HEK293 (cell line): ENCODE results near the gene MYT1.

Experiments used
- CTCF ChIA-PET: fragments of 350-600 bp; formaldehyde crosslinking; extraction: SDS; loops from one replicate; lab custom pipeline; 2021; ENCODE audit warnings: antibody characterized with exemption; lab: Yijun Ruan, JAX
- POLR2A ChIA-PET: fragments of 300-600 bp; formaldehyde crosslinking; extraction: SDS; loops from one replicate; lab custom pipeline; 2020; ENCODE audit warnings: antibody characterized with exemption, inconsistent platforms; lab: Yijun Ruan, JAX
- H3K27ac ChIP-seq: fragments of 200-500 bp; sonication (Bioruptor generic); 2 replicates; pipeline ENCODE4 v1.5.1; 2014; ENCODE audit warnings: low read depth, low read length, control low read depth, inconsistent platforms; ENCODE audit errors: extremely low read depth
- H3K36me3 ChIP-seq, 2 experiments: fragments of 200-500 bp in 1 of 2; sonication (Bioruptor generic) in 1 of 2; 1 replicate in 1 of 2; 2 replicates in 1 of 2; pipeline ENCODE4 v1.5.1; 2014 to 2017; ENCODE audit warnings: inconsistent platforms in 2 of 2, low read length in 2 of 2; ENCODE audit not compliant: control insufficient read depth in 2 of 2, insufficient read depth in 1 of 2
- H3K4me1 ChIP-seq: fragments of 200-500 bp; sonication (Bioruptor generic); 2 replicates; pipeline ENCODE4 v1.5.1; 2014; ENCODE audit warnings: mild to moderate bottlenecking, low read length, inconsistent platforms; ENCODE audit not compliant: control insufficient read depth, insufficient read depth
- H3K4me3 ChIP-seq: 2 replicates; pipeline ENCODE4 v1.5.1; 2011; ENCODE audit warnings: low read depth, mild to moderate bottlenecking, control low read depth, low read length, moderate library complexity
- H3K9me3 ChIP-seq: fragments of 200-500 bp; sonication (Bioruptor generic); 2 replicates; pipeline ENCODE4 v1.5.1; 2014; ENCODE audit warnings: low read depth, low read length, inconsistent platforms; ENCODE audit not compliant: control insufficient read depth, insufficient read depth
- MZF1 ChIP-seq: fragments of 450-650 bp; formaldehyde crosslinking; IDR thresholded peaks from 2 replicates; pipeline ENCODE4 v1.5.1; 2017; ENCODE audit warnings: missing biosample characterization, missing genetic modification characterization, borderline replicate concordance
- SP7 ChIP-seq: fragments of 450-650 bp; formaldehyde crosslinking; IDR thresholded peaks from 2 replicates; pipeline ENCODE4 v1.5.1; 2016; ENCODE audit warnings: missing biosample characterization, missing genetic modification characterization
- TSHZ1 ChIP-seq: fragments of 450-650 bp; formaldehyde crosslinking; IDR thresholded peaks from 2 replicates; pipeline ENCODE4 v1.5.1; 2016; ENCODE audit warnings: missing biosample characterization, missing genetic modification characterization, borderline replicate concordance
- WT1 ChIP-seq: fragments of 450-650 bp; formaldehyde crosslinking; IDR thresholded peaks from 2 replicates; pipeline ENCODE4 v1.5.1; 2016; ENCODE audit warnings: missing biosample characterization, missing genetic modification characterization
- ZBTB17 ChIP-seq: fragments of 450-650 bp; formaldehyde crosslinking; IDR thresholded peaks from 2 replicates; pipeline ENCODE4 v1.5.1; 2016; ENCODE audit warnings: missing biosample characterization, missing genetic modification characterization
- ZFP41 ChIP-seq: fragments of 450-650 bp; formaldehyde crosslinking; IDR thresholded peaks from 2 replicates; pipeline ENCODE4 v1.5.1; 2016; ENCODE audit warnings: missing biosample characterization, missing genetic modification characterization, borderline replicate concordance
- ZNF214 ChIP-seq: fragments of 450-650 bp; formaldehyde crosslinking; IDR thresholded peaks from 2 replicates; pipeline ENCODE4 v1.5.1; 2017; ENCODE audit warnings: missing biosample characterization, mild to moderate bottlenecking, missing genetic modification characterization, borderline replicate concordance
- ZNF292 ChIP-seq: fragments of 450-650 bp; formaldehyde crosslinking; IDR thresholded peaks from 2 replicates; pipeline ENCODE4 v1.5.1; 2016; ENCODE audit warnings: low read depth, missing biosample characterization, missing genetic modification characterization, borderline replicate concordance
- ZNF513 ChIP-seq: fragments of 450-650 bp; IDR thresholded peaks from 2 replicates; pipeline ENCODE4 v1.5.1; 2018; ENCODE audit warnings: missing biosample characterization, missing genetic modification characterization
- ZNF514 ChIP-seq: fragments of 450-650 bp; formaldehyde crosslinking; IDR thresholded peaks from 2 replicates; pipeline ENCODE4 v1.5.1; 2016; ENCODE audit warnings: missing biosample characterization, missing genetic modification characterization
- ZNF529 ChIP-seq: fragments of 450-650 bp; formaldehyde crosslinking; IDR thresholded peaks from 2 replicates; pipeline ENCODE4 v1.5.1; 2017; ENCODE audit warnings: missing genetic modification characterization, missing biosample characterization; ENCODE audit not compliant: insufficient replicate concordance
- ZNF548 ChIP-seq: fragments of 450-650 bp; formaldehyde crosslinking; IDR thresholded peaks from 2 replicates; pipeline ENCODE4 v1.5.1; 2016; ENCODE audit warnings: missing biosample characterization, missing genetic modification characterization
- ZNF621 ChIP-seq: fragments of 450-650 bp; formaldehyde crosslinking; IDR thresholded peaks from 2 replicates; pipeline ENCODE4 v1.5.1; 2017; ENCODE audit warnings: missing biosample characterization, missing genetic modification characterization
- TF ChIP-seq, protein P1 (sequence below): fragments of 450-650 bp; formaldehyde crosslinking; IDR thresholded peaks from 2 replicates; pipeline ENCODE4 v1.5.1; 2017; ENCODE audit warnings: missing biosample characterization, missing genetic modification characterization
- TF ChIP-seq, protein P2 (sequence below): fragments of 450-650 bp; formaldehyde crosslinking; IDR thresholded peaks from 2 replicates; pipeline ENCODE4 v1.5.1; 2016; ENCODE audit warnings: missing biosample characterization, missing genetic modification characterization
- TF ChIP-seq, protein P3 (sequence below): fragments of 450-650 bp; formaldehyde crosslinking; IDR thresholded peaks from 2 replicates; pipeline ENCODE4 v1.5.1; 2016; ENCODE audit warnings: missing biosample characterization, missing genetic modification characterization

Gene MYT1

GRCh38 chr20:64279826-64280459, 115.7 kb downstream of the MYT1 start:
- POLR2A ChIA-PET, result no interaction called here
- CTCF ChIA-PET, result interaction anchor here (0.7 kb wide), 1 partner anchor 51 kb away, joined by 3 read pairs; no protein-coding TSS in a partner anchor
- TF ChIP-seq, protein P1, sequence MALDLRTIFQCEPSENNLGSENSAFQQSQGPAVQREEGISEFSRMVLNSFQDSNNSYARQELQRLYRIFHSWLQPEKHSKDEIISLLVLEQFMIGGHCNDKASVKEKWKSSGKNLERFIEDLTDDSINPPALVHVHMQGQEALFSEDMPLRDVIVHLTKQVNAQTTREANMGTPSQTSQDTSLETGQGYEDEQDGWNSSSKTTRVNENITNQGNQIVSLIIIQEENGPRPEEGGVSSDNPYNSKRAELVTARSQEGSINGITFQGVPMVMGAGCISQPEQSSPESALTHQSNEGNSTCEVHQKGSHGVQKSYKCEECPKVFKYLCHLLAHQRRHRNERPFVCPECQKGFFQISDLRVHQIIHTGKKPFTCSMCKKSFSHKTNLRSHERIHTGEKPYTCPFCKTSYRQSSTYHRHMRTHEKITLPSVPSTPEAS (tag by site-specific recombination), result no peak
- TF ChIP-seq ZNF529 (tag by site-specific recombination) (no peak), TSHZ1 (tag by site-specific recombination) (no peak), MZF1 (no peak), ZNF513 (no peak), ZFP41 (no peak), ZNF514 (tag by site-specific recombination) (no peak)

GRCh38 chr20:64280460-64280843, 116.2 kb downstream of the MYT1 start:
- TF ChIP-seq ZNF548 (tag by site-specific recombination) (no peak), ZNF292 (no peak), ZNF621 (tag by site-specific recombination) (no peak)
- ChIA-PET POLR2A (no interaction called here), CTCF (no interaction called here)
- Histone ChIP-seq H3K4me1 (no peaks in the 10 kb centered on the region), H3K9me3 (no peaks in the 10 kb centered on the region), H3K27ac (no peak overlapping the region), H3K36me3 (no peaks in the 10 kb centered on the region), H3K4me3 (no peak overlapping the region)

More at GRCh38 chr20:64279826-64280459, 115.7 kb downstream of the MYT1 start:
- no peaks in the 10 kb centered on the region for H3K36me3 ChIP-seq
- no peaks in the 10 kb centered on the region for H3K4me1 ChIP-seq
- H3K27ac ChIP-seq, result no peak overlapping the region
- no peak overlapping the region for H3K4me3 ChIP-seq
- H3K9me3 ChIP-seq, result no peaks in the 10 kb centered on the region

- no peak overlapping the region for H3K27ac ChIP-seq
- no peak overlapping the region for H3K4me3 ChIP-seq
- POLR2A ChIA-PET, result no interaction called here
- no peaks in the 10 kb centered on the region for H3K36me3 ChIP-seq
- H3K4me1 ChIP-seq, result no peaks in the 10 kb centered on the region
- H3K9me3 ChIP-seq, result no peaks in the 10 kb centered on the region
- CTCF ChIA-PET, result interaction anchor here (0.8 kb wide), 1 partner anchor 138 kb away, joined by 5 read pairs; no protein-coding TSS in a partner anchor
- no peak for TF ChIP-seq WT1
- TF ChIP-seq, protein P2, sequence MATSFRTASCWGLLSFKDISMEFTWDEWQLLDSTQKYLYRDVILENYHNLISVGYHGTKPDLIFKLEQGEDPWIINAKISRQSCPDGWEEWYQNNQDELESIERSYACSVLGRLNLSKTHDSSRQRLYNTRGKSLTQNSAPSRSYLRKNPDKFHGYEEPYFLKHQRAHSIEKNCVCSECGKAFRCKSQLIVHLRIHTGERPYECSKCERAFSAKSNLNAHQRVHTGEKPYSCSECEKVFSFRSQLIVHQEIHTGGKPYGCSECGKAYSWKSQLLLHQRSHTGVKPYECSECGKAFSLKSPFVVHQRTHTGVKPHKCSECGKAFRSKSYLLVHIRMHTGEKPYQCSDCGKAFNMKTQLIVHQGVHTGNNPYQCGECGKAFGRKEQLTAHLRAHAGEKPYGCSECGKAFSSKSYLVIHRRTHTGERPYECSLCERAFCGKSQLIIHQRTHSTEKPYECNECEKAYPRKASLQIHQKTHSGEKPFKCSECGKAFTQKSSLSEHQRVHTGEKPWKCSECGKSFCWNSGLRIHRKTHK (tag by site-specific recombination), result no peak
- TF ChIP-seq SP7 (tag by site-specific recombination), result no peak
- TF ChIP-seq ZBTB17 (tag by site-specific recombination), result no peak
- TF ChIP-seq, protein P3, sequence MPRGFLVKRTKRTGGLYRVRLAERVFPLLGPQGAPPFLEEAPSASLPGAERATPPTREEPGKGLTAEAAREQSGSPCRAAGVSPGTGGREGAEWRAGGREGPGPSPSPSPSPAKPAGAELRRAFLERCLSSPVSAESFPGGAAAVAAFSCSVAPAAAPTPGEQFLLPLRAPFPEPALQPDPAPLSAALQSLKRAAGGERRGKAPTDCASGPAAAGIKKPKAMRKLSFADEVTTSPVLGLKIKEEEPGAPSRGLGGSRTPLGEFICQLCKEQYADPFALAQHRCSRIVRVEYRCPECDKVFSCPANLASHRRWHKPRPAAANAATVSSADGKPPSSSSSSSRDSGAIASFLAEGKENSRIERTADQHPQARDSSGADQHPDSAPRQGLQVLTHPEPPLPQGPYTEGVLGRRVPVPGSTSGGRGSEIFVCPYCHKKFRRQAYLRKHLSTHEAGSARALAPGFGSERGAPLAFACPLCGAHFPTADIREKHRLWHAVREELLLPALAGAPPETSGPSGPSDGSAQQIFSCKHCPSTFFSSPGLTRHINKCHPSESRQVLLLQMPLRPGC (tag by site-specific recombination), result no peak
- TF ChIP-seq ZNF214 (tag by site-specific recombination), result no peak
These were observed 119.4 kb downstream of the MYT1 start for GRCh38 chr20:64283646-64284045.
